ENCODE data around the gene LCE2C.

DNA sequence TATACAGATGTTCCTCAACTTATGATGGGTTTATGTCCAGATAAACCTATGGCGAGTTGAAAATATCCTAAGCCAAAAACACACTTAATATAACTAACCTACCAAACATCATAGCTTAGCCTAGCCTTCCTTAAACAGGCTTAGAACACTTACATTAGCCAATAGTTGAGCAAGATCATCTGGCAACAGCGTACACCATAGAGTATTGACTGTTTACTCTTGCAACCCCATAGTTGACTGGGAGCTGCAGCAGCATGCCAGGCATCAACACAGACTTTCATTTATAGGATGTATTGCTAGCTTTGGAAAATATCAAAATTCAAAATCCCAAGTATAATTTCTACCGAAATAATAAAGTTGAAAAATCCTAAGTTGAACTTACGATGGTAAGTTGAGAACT, 17.4 kb upstream of the LCE2C start:
- TF ChIP-seq ZNF274 (IDR thresholded peaks at IDR 0.05; ENCODE audit: low read depth, low read length) (no peak), SUZ12 (IDR thresholded peaks at IDR 0.05; ENCODE audit: extremely low read depth, insufficient read depth, insufficient read length) (no peak)

Measured in NT2/D1 (cell line).